Tracheal epithelial cell (primary cell): Measurements from ENCODE around the gene RCSD1. TPM values are rescaled to one million over a fixed set of nuclear protein-coding genes. Genes with fewer than 3 reads are reported as not detected.

Experiments used
- total RNA-seq: library from RNA; depleted of rRNA; stranded (reverse); fragments of >200 nt; gene quantifications from 2 replicates; pipeline ENCODE4 v1.2.1, GENCODE V29; 2014

Gene RCSD1
- total RNA-seq = under 0.01 and 0.21 TPM in 2 replicates

GRCh38 chr1:167629681-167630567 is at the start of gene RCSD1:
RCSD1 (plus strand) TSS chr1:167630232; CDS start chr1:167630424, 192 bp downstream.

GRCh38 chr1:167721617-167722151 is 91.7 kb downstream of the RCSD1 start, which contains the start of gene MPZL1:
MPZL1 (plus strand) TSS chr1:167721982; CDS start chr1:167722152, 170 bp downstream.

Other genes starting within 250 kb of the RCSD1 start
- not detected in 2 replicates for gene CD247, start 111.7 kb upstream of the RCSD1 start, total RNA-seq
- 88.4 and 169 TPM in 2 replicates for gene CREG1, start 76.5 kb upstream of the RCSD1 start, total RNA-seq
- gene MPZL1, start 91.8 kb downstream of the RCSD1 start, total RNA-seq = 92.5 and 104 TPM in 2 replicates